NCI-H1436 (cell line): ENCODE measurements around the gene ZMYND10.

Source experiments
- DNase-seq: peaks from one replicate; lab custom pipeline; 2025; lab: John Stamatoyannopoulos, UW

ZMYND10 gene

DNA sequence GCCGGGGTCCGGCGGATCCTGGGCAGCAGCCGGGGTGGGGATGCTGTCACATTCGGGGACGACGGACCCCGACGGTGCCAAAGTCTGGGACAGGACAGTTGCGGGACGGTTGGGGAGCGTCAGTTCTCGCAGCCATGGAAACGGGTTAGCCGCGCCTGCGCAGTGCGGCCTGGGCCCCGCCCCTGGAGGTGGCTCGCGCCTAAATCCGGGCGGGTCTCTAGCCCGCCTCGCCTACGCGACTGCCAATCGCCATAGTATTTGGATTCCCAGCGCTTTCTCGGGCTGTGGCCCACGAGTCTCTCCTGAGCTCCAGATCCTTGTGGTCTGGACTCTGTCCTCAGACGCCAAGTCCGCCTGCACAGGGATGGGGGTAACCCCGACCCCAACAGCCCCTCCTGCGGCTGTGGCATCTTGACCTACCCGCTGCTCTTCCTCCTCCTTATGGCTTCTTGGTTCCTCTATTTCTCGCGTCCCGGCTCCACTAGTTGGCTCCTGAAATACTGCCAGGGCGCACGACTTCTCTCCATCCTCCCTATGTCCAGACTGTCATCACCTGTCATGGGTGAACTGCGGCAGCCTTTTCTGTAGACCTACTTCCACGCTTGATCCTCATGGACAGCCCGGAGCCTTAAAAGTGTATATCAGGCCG lies at the start of gene ZMYND10:
Gene ZMYND10, minus strand, starts transcription at position 147 of the 649 bp plus-strand sequence. CDS start 153 bp downstream, outside the sequence.
- peak; percentile 19 for DNase-seq

DNA sequence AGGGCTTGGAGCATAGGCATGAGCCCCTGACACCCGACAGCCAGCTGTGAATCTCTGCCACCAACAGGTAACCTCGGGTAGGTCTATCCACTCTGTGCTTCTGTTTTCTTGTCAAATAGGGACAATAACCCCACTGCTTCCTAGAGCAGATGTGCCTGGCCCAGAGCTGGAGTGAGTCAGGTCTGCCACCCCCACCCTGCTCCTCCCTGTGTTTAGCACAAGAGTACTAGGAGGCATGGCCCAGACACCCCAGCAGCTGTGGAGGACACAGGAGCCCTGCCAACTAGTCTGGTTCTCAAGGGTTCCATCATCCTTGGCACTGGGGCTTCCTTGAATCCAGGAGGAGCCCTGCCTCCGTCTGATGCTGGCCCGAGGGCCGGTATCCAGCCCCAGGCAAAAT lies 47.5 kb upstream of the ZMYND10 start:
- DNase-seq: no peak

GRCh38 chr3:50392101-50392715 lies 46.7 kb upstream of the ZMYND10 start:
- no peak for DNase-seq

DNA sequence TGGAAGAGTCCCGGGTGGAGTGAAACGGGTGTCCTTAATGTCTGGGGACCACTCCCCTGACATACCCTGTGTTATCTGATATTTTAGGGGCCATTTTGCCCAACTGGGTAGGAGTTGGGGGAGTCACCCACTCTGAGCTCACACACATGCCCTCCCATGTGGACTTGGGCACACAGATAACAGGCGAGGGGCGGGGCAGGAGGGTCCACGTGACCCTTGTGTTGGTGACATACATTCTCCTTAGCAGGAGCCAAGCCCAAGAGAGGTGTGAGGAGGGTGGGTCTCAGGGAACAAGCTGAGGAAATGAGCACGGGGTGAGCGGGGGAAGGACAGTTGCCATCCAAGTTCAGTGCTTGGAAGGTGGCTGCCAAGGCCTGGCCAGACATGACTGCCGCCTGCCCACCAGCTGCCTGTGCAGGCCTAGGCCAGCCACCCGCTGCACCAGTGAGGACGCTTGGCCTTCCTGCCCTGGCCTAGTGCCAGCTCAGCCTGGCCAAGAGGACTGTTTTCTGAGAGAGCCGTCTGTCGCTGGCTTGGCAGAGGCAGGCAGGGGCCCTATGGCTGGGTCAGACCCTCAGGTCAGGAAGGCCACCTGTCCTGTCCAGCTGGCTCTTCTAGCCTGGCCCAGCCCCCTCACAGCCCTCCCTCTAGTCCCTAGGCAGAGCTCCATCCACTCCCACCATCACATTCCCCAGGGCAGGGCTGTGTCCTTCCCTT lies 45.1 kb upstream of the ZMYND10 start:
- DNase-seq: no peak

DNA sequence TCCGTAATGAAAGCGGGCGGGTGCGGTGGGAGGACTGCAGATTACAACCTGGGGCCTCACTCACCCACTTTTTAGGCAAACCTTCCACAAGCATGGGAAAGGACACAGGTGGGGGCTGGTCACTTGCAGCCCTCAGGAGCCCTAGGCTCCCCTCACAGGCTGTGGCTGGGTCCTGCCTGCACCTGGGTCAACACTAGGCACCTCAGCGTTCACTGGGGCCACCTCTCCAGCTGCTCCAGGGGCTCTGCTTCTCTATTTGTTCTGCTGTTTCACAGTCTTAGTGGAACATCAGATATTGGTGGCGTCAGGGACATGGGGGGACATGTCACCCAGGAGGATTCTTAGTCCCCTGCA lies 43.9 kb upstream of the ZMYND10 start:
- DNase-seq: no peak

- DNase-seq: no peak
These were observed 43.3 kb upstream of the ZMYND10 start for GRCh38 chr3:50388720-50389413.

- DNase-seq: no peak
These were observed 42.6 kb upstream of the ZMYND10 start for GRCh38 chr3:50388016-50388719.

DNA sequence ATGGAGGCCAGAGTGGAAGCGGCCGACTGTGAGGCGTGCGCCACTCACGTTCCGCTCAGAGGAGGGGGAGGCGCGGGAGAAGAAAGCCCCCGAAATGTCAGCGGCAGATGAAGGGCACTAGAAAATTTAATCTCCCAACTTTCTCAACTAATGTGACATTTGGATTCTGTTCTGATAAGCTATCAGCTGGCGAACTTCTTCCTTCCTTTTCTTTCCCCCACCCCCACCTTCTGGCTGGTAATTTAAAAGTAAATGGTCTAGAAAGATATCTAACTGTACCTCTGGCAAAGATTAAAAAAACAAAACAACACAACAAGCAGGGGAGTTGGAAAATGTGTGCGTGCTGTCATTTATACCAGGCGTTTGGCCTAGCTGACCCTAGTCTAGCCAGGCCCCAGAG lies 40.2 kb upstream of the ZMYND10 start:
- DNase-seq: no peak

GRCh38 chr3:50383750-50384149 lies 38.2 kb upstream of the ZMYND10 start:
- DNase-seq: no peak

DNA sequence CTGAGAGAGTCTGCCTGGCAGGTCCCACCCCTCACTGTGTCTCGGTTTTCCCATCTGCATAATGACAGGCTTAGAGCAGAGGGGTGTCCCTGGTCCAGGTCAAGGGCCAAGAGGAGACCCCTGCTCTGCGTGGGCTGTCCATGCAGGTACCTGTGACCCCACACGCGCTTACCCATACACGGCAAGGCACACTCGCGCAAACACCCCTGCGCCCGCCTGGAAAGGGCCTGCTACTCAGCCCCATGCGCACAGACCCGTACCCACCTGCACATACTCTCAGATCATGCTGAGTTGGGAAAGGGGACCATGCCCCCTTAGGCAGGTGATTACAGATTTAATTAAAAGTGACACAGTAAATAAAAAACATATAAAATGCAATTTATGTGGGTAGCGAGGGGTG lies 37.2 kb upstream of the ZMYND10 start:
- DNase-seq: no peak

- DNase-seq: peak; percentile 41
These were observed 35.9 kb upstream of the ZMYND10 start for GRCh38 chr3:50381383-50381782.

DNA sequence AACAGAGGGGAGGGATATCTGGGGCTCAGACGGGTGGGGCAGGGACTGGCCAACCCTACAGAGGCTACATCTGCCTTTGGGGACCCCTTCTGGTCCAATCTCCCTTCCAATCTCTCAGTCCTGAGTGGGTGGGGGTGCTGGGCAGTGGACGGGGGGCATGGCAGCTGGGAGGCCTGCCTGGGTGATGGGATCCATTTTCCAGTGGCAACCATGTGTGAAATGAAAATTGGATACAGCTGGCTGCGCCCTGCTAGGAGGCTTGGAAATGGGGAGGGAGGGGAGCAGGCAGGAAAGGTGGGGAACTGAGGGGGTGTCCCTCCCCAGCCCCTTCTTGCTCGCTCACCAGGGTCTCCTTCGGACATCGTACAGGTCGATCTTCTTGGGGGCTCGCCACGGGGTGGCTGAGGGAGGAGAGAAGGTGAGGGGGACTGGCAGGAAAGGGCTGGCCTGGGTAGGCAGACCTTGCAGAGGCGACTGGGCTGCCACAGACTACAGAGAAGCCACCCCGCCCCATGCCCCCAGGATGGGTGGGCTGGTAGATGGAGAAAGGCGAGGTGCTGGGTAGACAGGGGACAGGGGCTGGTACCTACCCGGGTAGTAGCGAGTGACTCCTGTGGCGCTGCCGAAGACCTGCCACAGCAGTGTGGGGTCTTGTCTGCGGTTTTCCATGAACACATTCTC lies 35.0 kb upstream of the ZMYND10 start:
- no peak for DNase-seq

- DNase-seq: no peak
These were observed 33.2 kb upstream of the ZMYND10 start for GRCh38 chr3:50378757-50379156.

DNA sequence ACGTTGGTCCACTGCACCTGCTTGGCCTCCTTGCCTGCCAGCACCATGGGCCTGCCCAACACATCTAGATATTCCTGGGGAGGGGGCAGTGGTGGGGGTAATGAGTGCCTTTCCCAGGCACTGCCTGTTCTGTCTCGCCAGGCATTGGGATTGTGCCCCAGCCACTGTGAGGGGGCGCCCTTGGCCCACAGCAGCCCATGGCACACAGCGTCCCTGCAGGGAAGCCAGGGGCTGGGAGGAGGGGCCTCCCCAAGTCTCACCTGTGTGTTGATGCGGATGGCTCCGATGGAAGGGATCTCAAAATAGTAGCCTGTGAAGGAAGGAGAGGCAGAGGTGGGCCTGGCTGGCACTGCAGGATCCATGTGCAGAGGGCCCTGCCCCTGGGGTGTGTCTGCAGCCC lies 32.5 kb upstream of the ZMYND10 start:
- no peak for DNase-seq

- DNase-seq: no peak
These were observed 29.9 kb upstream of the ZMYND10 start for GRCh38 chr3:50375258-50375931.

GRCh38 chr3:50374363-50375257 lies 29.1 kb upstream of the ZMYND10 start:
- no peak for DNase-seq

DNA sequence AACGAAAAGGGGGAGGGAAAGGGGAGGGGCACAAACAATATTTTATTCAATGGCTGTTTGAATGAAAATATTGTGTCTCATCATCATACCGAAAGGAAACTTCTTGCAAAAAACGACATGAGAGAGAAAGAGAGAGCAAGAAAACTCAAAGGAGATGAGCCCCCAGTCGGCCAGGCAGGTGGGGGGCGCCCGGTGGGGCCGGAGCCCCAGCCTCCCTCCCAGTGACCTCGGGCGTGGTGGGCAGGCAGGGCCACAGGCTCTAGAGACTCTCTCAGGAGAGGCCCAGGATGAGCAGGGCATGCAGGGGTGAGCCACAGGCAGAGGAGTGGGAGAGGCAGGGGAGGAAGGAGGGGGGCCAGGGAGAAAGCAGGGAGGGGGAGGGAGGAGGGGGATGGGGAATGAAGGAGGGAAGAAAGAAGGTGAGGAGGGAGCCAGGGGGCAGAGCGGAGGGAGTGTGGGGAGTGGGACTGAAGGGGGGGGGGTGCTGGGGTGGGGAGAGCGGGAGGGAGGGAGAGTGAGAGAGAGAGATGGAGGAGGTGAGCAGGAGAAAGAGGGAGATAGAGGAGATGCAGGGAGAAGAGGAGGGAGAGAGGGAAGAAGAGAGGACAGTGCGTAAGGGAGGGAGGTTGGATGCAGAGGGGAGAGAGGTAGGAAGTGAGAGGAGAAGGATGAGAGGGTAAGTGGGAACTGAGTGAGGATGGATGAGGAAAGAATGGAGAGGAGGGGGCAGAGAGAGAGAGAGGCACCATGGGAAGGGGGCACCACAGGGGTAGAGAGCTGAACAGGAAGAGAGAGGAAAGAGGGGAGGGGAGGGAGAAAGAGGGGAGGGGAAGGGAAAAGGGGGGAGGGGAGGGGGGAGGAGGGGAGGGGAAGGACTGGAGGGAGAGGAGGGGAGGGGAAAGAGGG lies 27.9 kb upstream of the ZMYND10 start:
- DNase-seq: no peak

GRCh38 chr3:50372349-50372748 lies 26.8 kb upstream of the ZMYND10 start:
- no peak for DNase-seq

DNA sequence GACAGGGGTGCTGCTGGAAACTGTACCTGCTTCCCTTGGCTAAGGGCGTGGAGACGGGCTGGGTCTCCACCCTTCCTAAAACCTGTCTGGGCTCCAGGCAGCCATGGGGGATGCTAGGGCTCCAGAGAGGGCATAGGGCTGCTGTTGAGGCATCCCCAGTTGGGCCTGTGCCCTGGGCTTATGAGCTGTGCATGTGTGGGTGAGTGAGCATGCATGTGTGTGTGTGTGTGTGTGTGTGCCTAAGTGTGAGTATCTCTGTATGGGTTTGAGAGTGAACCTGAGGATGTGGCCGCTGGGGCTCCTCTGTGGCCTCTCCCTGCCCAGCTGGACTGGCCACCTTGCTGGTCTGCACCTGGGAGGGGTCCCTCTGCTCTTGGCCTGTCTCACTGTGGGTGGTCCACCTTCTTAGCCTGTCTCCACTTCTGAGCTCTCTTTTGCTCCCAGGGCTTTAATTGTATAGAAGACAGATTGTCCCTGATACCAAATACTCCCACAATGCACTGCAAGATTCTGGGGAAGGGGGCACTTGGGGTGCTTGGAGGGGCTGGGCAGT lies 25.7 kb upstream of the ZMYND10 start:
- no peak for DNase-seq
